Choroid plexus epithelial cell (primary cell): ENCODE data around the gene ESAM.

Experiments
- DNase-seq: peaks from one replicate; pipeline ENCODE4 v3.0.0-alpha.2; 2010; ENCODE audit warnings: low read depth
- H3K4me3 ChIP-seq: 2 replicates; pipeline ENCODE4 v1.5.1; 2011; ENCODE audit warnings: low read depth, mild to moderate bottlenecking, control low read depth, low read length, moderate library complexity
- TF ChIP-seq, protein P1 (sequence below): conservative IDR thresholded peaks from 2 replicates; pipeline ENCODE4 v1.5.1; 2011; ENCODE audit warnings: low read depth, mild to moderate bottlenecking, control low read depth, inconsistent platforms, low read length, moderate library complexity

The ESAM gene

GRCh38 chr11:124718801-124719200, 43.3 kb downstream of the ESAM start:
- TF ChIP-seq, protein P1, sequence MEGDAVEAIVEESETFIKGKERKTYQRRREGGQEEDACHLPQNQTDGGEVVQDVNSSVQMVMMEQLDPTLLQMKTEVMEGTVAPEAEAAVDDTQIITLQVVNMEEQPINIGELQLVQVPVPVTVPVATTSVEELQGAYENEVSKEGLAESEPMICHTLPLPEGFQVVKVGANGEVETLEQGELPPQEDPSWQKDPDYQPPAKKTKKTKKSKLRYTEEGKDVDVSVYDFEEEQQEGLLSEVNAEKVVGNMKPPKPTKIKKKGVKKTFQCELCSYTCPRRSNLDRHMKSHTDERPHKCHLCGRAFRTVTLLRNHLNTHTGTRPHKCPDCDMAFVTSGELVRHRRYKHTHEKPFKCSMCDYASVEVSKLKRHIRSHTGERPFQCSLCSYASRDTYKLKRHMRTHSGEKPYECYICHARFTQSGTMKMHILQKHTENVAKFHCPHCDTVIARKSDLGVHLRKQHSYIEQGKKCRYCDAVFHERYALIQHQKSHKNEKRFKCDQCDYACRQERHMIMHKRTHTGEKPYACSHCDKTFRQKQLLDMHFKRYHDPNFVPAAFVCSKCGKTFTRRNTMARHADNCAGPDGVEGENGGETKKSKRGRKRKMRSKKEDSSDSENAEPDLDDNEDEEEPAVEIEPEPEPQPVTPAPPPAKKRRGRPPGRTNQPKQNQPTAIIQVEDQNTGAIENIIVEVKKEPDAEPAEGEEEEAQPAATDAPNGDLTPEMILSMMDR: no peak
- H3K4me3 ChIP-seq: no peak overlapping the region
- no peak for DNase-seq

GRCh38 chr11:124717786-124718651, 44.1 kb downstream of the ESAM start:
- TF ChIP-seq, protein P1: no peak
- peak; percentile 35 for DNase-seq
- peak overlapping the region; percentile 46 for H3K4me3 ChIP-seq

GRCh38 chr11:124717421-124717785, 44.7 kb downstream of the ESAM start:
- DNase-seq: peak; percentile 50
- TF ChIP-seq, protein P1: no peak
- peak overlapping the region; percentile 6 for H3K4me3 ChIP-seq

GRCh38 chr11:124716591-124716990, 45.5 kb downstream of the ESAM start:
- DNase-seq: no peak
- TF ChIP-seq, protein P1: no peak
- no peak overlapping the region for H3K4me3 ChIP-seq

DNA sequence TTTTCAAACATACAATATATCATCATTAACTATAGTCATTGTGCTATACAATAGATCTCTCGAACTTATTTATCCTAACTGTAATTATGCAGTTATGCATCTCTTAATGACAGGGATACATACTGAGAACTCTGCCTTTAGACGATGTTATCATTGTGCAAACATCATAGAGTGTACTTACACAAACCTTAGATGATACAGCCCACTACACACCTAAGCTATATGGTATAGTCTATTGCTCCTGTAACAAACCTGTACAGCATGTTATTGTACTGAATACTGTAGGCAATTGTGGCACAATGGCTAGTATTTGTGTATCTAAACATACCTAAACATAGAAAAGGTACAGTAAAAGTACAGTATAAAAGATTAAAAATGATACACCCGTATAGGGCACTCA, 49.7 kb downstream of the ESAM start:
- H3K4me3 ChIP-seq: no peak overlapping the region
- DNase-seq: no peak
- TF ChIP-seq, protein P1: no peak

DNA sequence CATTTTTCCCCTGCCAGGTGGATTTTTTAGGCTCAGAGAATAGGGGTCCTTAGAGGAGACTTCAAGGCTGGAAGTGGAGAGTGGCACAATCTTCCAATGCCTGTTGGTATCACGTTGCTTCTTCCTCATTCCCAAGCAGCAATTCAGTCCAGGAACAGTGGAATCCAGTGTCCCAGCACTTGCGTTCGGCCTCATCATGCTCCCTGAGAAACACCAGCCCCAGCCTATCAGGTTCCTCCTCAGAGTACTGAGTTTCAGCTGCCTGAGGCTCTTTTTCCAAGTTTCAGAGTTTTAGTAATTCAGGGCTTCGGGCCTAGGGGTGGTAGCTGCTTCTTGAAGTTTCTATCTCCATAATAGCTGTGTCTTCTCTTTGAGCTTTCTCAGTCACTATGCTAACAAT, 54.3 kb downstream of the ESAM start:
- DNase-seq: no peak
- TF ChIP-seq, protein P1: no peak
- no peak overlapping the region for H3K4me3 ChIP-seq
